ENCODE data around the gene CHMP1B.
"Not testable (repeated sequence)": the region's sequence is repeated elsewhere in the genome, so short reads cannot be mapped to it uniquely, and the experiment has no call there.

CHMP1B gene

DNA sequence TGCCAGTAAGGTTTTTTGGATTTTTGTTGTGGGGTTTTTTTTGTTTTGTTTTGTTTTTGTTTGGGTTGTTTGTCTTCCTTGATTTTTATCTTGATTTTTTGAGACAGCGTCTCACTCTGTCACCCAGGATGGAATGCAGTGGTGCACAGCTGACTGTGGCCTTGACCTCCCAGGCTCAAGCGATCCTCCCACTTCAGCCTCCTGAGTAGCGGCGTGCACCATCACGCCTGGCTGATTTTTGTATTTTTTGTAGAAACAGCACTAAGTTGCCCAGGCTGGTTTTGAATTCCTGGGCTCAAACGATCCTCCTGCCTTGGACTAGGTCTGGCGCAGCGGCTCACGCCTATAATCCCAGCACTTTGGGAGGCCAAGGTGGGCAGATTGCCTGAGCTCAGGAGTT, 40.5 kb downstream of the CHMP1B start:
- Histone ChIP-seq H3K4me3 (no peak overlapping the region), H3K9me3 (ENCODE audit: low read depth, low read length) (no peaks in the 10 kb centered on the region), H3K9ac (ENCODE audit: insufficient read length) (no peak overlapping the region), H3K27ac (no peak overlapping the region), H3K36me3 (ENCODE audit: insufficient read depth, low read length) (no peaks in the 10 kb centered on the region)
- no peak for TF ChIP-seq EZH2 (IDR thresholded peaks at IDR 0.05)
- TF ChIP-seq FOXP2 (optimal IDR thresholded peaks at IDR 0.05; ENCODE audit: control extremely low read depth, extremely low read length, insufficient read depth) = no peak
- no peak for TF ChIP-seq POLR2AphosphoS5 (IDR thresholded peaks at IDR 0.05; ENCODE audit: borderline replicate concordance, low read depth, low read length)
- no peak for DNase-seq (ENCODE audit: low read depth, low spot score)

GRCh38 chr18:11892438-11892837, 41.2 kb downstream of the CHMP1B start:
- H3K27ac ChIP-seq; H3K9ac ChIP-seq (ENCODE audit: insufficient read length); DNase-seq (ENCODE audit: low read depth, low spot score); H3K36me3 ChIP-seq (ENCODE audit: insufficient read depth, low read length); H3K4me3 ChIP-seq; H3K9me3 ChIP-seq (ENCODE audit: low read depth, low read length): not testable (repeated sequence)

GRCh38 chr18:11897781-11898180, 46.6 kb downstream of the CHMP1B start:
- no peak for DNase-seq (ENCODE audit: low read depth, low spot score)
- Histone ChIP-seq H3K9ac (ENCODE audit: insufficient read length) (no peak overlapping the region), H3K27ac (no peak overlapping the region), H3K36me3 (ENCODE audit: insufficient read depth, low read length) (no peaks in the 10 kb centered on the region), H3K9me3 (ENCODE audit: low read depth, low read length) (no peaks in the 10 kb centered on the region), H3K4me3 (no peak overlapping the region)
- TF ChIP-seq EZH2 (IDR thresholded peaks at IDR 0.05) = no peak
- no peak for TF ChIP-seq FOXP2 (optimal IDR thresholded peaks at IDR 0.05; ENCODE audit: control extremely low read depth, extremely low read length, insufficient read depth)

DNA sequence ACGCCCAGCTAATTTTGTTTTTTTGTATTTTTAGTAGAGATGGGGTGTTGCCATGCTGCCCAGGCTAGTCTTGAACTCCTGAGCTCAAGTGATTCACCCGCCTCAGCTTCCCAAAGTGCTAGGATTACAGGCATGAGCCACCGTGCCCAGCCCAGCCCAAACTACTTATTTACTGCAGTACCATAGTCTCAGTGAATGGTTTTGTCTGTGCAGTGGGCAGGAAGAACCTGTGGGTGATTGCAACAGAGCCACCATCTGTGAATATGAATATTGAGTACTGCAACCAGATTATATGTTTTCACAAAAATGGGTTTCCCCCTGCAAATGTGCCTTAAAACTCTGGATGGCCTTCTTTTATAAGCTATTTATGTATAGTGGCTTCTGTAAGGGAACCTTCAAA, 47.9 kb downstream of the CHMP1B start:
- no peak for TF ChIP-seq FOXP2 (optimal IDR thresholded peaks at IDR 0.05; ENCODE audit: control extremely low read depth, extremely low read length, insufficient read depth)
- TF ChIP-seq POLR2AphosphoS5 (IDR thresholded peaks at IDR 0.05; ENCODE audit: borderline replicate concordance, low read depth, low read length) = no peak
- no peak for TF ChIP-seq EZH2 (IDR thresholded peaks at IDR 0.05)

DNA sequence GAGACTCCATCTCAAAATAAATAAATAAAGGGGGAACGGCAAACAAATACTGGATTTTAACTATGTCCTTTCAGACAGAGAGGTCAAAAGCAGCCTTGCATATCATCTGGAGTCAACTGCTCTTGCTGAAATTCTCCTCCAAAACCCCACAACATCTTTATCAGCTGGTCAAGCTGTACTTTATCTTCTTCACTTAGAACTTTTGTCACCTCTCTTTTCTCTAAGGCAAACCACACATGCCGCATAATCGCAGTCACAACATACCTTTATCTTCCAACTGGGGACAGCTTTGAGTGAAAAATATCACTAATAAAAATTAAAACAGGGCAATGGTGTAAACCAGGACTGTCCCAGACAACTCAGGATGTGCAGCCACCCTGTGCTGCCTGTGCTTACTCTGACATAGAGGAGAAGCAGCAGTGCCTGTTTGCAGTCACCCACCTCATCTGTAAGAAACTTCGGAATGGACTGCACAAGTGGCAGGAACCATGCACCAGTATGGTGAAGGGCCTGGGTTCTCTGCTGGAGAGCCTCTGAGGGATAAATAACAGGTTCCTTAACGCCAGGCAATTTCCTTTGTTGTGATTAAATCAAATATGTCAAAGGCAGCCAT, 50.7 kb downstream of the CHMP1B start:
- Histone ChIP-seq H3K9ac (ENCODE audit: insufficient read length) (no peak overlapping the region), H3K4me3 (no peak overlapping the region), H3K36me3 (ENCODE audit: insufficient read depth, low read length) (no peaks in the 10 kb centered on the region), H3K9me3 (ENCODE audit: low read depth, low read length) (no peaks in the 10 kb centered on the region), H3K27ac (no peak overlapping the region)
- DNase-seq (ENCODE audit: low read depth, low spot score) = no peak
- TF ChIP-seq FOXP2 (optimal IDR thresholded peaks at IDR 0.05; ENCODE audit: control extremely low read depth, extremely low read length, insufficient read depth) (no peak), POLR2AphosphoS5 (IDR thresholded peaks at IDR 0.05; ENCODE audit: borderline replicate concordance, low read depth, low read length) (no peak), EZH2 (IDR thresholded peaks at IDR 0.05) (no peak)

More for the DNA sequence above, 47.9 kb downstream of the CHMP1B start:
- Histone ChIP-seq H3K9ac (ENCODE audit: insufficient read length) (no peak overlapping the region), H3K27ac (no peak overlapping the region), H3K9me3 (ENCODE audit: low read depth, low read length) (no peaks in the 10 kb centered on the region), H3K36me3 (ENCODE audit: insufficient read depth, low read length) (no peaks in the 10 kb centered on the region), H3K4me3 (no peak overlapping the region)
- no peak for DNase-seq (ENCODE audit: low read depth, low spot score)

DNA sequence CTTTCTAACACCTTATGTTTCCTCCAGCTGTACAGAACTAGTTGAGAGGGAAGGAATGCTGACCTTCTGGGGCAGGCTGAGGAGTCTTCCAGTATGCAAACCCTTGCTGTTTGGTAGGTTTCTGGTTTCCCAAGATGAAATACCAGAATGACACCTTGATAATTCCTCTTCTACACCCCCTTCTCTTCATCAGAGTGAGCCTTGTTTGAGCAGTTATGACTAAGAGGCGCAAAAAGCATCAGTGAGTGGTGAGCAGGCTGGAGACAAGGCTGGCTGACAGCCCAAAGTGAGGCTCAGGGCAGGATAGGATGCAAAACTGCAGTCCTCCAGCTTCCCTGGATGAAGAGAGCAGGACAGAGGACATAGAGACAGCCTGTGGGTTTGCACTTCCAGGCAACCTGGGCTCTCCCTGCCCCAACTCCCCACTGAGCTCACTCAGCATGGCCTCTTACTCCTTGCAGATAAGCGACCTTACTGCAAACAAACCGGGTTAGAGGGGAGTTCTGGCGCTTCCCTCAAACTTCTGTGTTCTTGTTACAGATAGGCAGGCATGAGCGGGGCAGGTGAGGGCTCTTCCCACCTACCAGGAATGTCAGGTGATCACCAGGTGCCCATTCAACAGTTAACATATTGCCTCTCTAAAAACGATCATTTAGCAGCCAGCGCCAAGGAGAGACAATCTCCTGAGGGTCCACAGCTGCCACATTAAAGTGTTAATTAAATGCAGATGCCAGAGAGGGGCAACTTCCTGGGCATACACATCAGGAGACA, 51.5 kb downstream of the CHMP1B start:
- H3K4me3 ChIP-seq = no peak overlapping the region
- no peak for DNase-seq (ENCODE audit: low read depth, low spot score)
- no peaks in the 10 kb centered on the region for H3K36me3 ChIP-seq (ENCODE audit: insufficient read depth, low read length)
- TF ChIP-seq POLR2AphosphoS5 (IDR thresholded peaks at IDR 0.05; ENCODE audit: borderline replicate concordance, low read depth, low read length) (no peak), EZH2 (IDR thresholded peaks at IDR 0.05) (no peak), FOXP2 (optimal IDR thresholded peaks at IDR 0.05; ENCODE audit: control extremely low read depth, extremely low read length, insufficient read depth) (no peak)
- no peak overlapping the region for H3K9ac ChIP-seq (ENCODE audit: insufficient read length)
- no peak overlapping the region for H3K27ac ChIP-seq
- H3K9me3 ChIP-seq (ENCODE audit: low read depth, low read length) = no peaks in the 10 kb centered on the region

Data from SK-N-MC (cell line).